ENCODE measurements around the gene C9orf78. TPM values are rescaled to one million over a fixed set of nuclear protein-coding genes. Genes with fewer than 3 reads are reported as not detected.

Gene C9orf78
- polyA plus RNA-seq, 1 donor (not counting 4 experiments of a cell fraction or from before 2014, with no cell fraction given) = 66.5 TPM

- Histone ChIP-seq H2AFZ (ENCODE audit: control insufficient read depth, low read length) (no peak overlapping the region), H3K4me1 (ENCODE audit: control insufficient read depth, extremely low read depth, insufficient read depth, low read length) (peaks cover 3% of the 10 kb centered on the region), H3K9me3 (ENCODE audit: control insufficient read depth, low read depth, low read length) (no peaks in the 10 kb centered on the region), H3K9me1 (ENCODE audit: control insufficient read depth, extremely low read depth, insufficient read depth, low read length) (no peaks in the 10 kb centered on the region), H3K4me2 (ENCODE audit: control insufficient read depth, extremely low read depth, insufficient read depth, low read depth, low read length) (no peak overlapping the region), H3K36me3 (ENCODE audit: control insufficient read depth in 2 of 2, extremely low read depth in 1 of 2, insufficient read depth in 2 of 2, low read length in 2 of 2) (peaks cover 15 to 19% of the 10 kb centered on the region in 2 experiments), H3K79me2 (ENCODE audit: control insufficient read depth, insufficient read depth, low read length) (peaks cover 18% of the 10 kb centered on the region), H3K27me3 (ENCODE audit: control insufficient read depth, extremely low read depth, insufficient read depth, low read length) (no peaks in the 10 kb centered on the region), H3K9ac (ENCODE audit: control insufficient read depth, extremely low read depth, insufficient read depth, low read length) (no peak overlapping the region), H3K4me3 (ENCODE audit: control insufficient read depth in 2 of 3, extremely low read depth in 1 of 3, insufficient read depth in 2 of 3, low read depth in 1 of 3, low read length in 3 of 3) (no peak overlapping the region), H4K20me1 (ENCODE audit: control insufficient read depth, extremely low read depth, insufficient read depth, low read length) (no peaks in the 10 kb centered on the region), H3K27ac (ENCODE audit: control insufficient read depth, insufficient read depth, low read length) (no peak overlapping the region)
- FAIRE-seq (no peak), DNase-seq (ENCODE audit: low read depth, low spot score) (no peak)
- dilution Hi-C loops (cut with MboI; ENCODE audit: extremely low pct_ligation_motif_present, low sequenced_read_pairs) = no loop called here
- TF ChIP-seq EZH2 (IDR thresholded peaks at IDR 0.05; ENCODE audit: low read length) = no peak
- no peak for TF ChIP-seq CTCF (optimal IDR thresholded peaks at IDR 0.05 in 1 of 3, IDR thresholded peaks at IDR 0.05 in 1 of 3, conservative IDR thresholded peaks at IDR 0.05 in 1 of 3; ENCODE audit: extremely low read depth in 1 of 3, insufficient read depth in 2 of 3, low read length in 3 of 3)
These were observed 8.7 kb downstream of the C9orf78 start for GRCh38 chr9:129826344-129826743.

GRCh38 chr9:129823935-129824601 lies 11.0 kb downstream of the C9orf78 start, which contains the start of gene TOR1A:
Gene TOR1A, minus strand, starts transcription at chr9:129824136. Its CDS starts 51 bp downstream, at chr9:129824085.
- Histone ChIP-seq H2AFZ (ENCODE audit: control insufficient read depth, low read length) (peak within 1 kb of the TSS; percentile 69), H3K4me1 (ENCODE audit: control insufficient read depth, extremely low read depth, insufficient read depth, low read length) (peaks cover 3% of the 10 kb centered on the region), H3K9ac (ENCODE audit: control insufficient read depth, extremely low read depth, insufficient read depth, low read length) (peak within 1 kb of the TSS; percentile 78), H3K36me3 (ENCODE audit: control insufficient read depth in 2 of 2, extremely low read depth in 1 of 2, insufficient read depth in 2 of 2, low read length in 2 of 2) (peaks cover 14 to 24% of the 10 kb centered on the region in 2 experiments), H3K9me3 (ENCODE audit: control insufficient read depth, low read depth, low read length) (no peaks in the 10 kb centered on the region), H3K4me2 (ENCODE audit: control insufficient read depth, extremely low read depth, insufficient read depth, low read depth, low read length) (peak within 1 kb of the TSS; percentile 87), H3K79me2 (ENCODE audit: control insufficient read depth, insufficient read depth, low read length) (peaks cover 24% of the 10 kb centered on the region), H4K20me1 (ENCODE audit: control insufficient read depth, extremely low read depth, insufficient read depth, low read length) (no peaks in the 10 kb centered on the region), H3K4me3 (ENCODE audit: control insufficient read depth in 2 of 3, extremely low read depth in 1 of 3, insufficient read depth in 2 of 3, low read depth in 1 of 3, low read length in 3 of 3) (peak within 1 kb of the TSS; percentile 66 to 81 (median 71)), H3K9me1 (ENCODE audit: control insufficient read depth, extremely low read depth, insufficient read depth, low read length) (no peaks in the 10 kb centered on the region), H3K27ac (ENCODE audit: control insufficient read depth, insufficient read depth, low read length) (peak within 1 kb of the TSS; percentile 42), H3K27me3 (ENCODE audit: control insufficient read depth, extremely low read depth, insufficient read depth, low read length) (no peaks in the 10 kb centered on the region)
- TF ChIP-seq EZH2 (IDR thresholded peaks at IDR 0.05; ENCODE audit: low read length) (no peak), CTCF (optimal IDR thresholded peaks at IDR 0.05 in 1 of 3, IDR thresholded peaks at IDR 0.05 in 1 of 3, conservative IDR thresholded peaks at IDR 0.05 in 1 of 3; ENCODE audit: extremely low read depth in 1 of 3, insufficient read depth in 2 of 3, low read length in 3 of 3) (no peak)
- FAIRE-seq = no peak
- peak; percentile 67 for DNase-seq (ENCODE audit: low read depth, low spot score)
- dilution Hi-C loops (cut with MboI; ENCODE audit: extremely low pct_ligation_motif_present, low sequenced_read_pairs) = no loop called here
